Hematopoietic multipotent progenitor cell treated with erythropoietin and hydrocortisone succinate and interleukin-3 and kit ligand, for 8 days (in vitro differentiated cells): ENCODE results near the gene CYP4V2.

Experiments
- DNase-seq: peaks from one replicate; pipeline ENCODE4 v3.0.0-alpha.2; 2015

Gene CYP4V2

GRCh38 chr4:186191200-186192065 lies at the start of gene CYP4V2:
Gene CYP4V2 (plus strand): TSS chr4:186191567. CDS start chr4:186191824, 257 bp downstream.
- peak; percentile 86 for DNase-seq

DNA sequence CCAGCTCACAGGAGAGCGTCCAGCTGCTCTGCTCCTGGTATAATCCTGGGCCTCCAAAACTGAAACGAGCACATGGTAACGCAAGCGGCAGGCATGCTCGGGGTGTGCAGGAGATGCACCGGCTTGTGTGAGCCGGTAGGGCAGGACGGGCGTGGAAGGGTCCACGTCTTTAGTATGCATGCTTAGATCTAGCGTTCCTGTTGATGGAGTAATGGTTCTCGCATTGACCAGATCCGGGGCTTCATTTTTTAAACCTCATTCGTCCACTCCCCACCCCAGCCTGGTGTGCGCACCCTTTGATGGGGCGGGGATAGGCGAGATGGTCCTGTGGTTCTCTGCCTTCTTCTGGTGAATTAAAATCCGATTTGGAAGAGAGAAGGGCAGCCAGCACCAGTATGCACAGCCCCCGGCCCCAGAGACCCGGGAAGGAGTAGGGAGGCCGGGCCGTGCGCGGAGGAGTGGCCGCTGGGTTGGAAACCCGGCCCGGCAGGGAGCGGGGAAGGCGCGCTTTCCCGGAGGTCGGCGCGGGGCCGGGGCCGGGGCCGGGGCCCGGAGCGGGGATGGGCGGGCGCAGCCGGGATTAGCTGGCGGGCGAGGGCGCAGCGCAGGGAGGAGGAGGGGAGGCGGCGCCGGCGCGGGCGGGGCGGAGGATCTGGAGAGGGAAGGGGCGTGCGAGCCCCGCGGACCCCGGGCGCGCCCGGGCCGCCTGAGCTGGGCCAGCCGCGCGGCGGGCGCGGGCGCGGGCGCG lies 47.0 kb upstream of the CYP4V2 start:
- no peak for DNase-seq

- DNase-seq, result peak; percentile 16
Measured at GRCh38 chr4:186144946-186145569, 46.3 kb upstream of the CYP4V2 start.

DNA sequence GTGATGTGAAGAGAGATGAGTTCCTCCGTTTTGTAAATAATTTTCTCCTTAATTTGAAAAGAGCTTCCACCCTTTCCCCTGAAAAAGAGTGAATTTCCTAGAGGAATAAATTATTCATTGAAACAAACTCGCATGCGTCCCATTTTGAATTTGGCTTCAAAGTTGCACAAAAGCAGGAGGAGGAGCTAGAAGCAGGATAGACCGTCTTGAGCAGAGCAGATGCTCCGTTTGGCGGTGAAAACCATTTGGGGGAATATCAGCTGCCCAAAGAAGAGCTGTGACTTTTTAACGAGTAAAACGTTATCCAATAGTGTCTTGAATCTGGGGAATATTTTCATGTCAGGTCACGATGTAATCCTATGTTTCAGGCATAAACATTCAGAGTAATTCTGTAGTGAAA lies 44.9 kb upstream of the CYP4V2 start:
- no peak for DNase-seq

- no peak for DNase-seq
Measured at GRCh38 chr4:186148336-186148975, 42.9 kb upstream of the CYP4V2 start.

DNA sequence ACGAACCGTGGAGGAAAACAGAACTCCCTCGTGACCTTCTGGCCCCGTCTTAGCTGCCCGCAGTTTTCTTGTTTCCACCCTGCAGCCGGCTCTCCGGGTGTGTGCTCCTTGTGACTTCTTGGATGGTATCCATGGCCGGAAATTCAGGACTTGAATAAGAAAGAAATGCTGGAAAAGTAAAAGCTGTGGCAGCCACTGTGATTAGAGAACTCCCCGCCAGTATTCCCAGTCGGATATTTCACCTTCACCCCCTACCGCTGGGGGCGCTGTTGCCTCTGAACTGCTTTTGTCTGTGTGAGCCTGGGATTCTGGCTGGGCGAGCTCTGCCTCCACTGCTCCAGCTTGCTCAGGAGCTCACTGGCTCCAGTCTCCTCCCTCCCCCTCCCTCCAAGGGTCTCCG lies 41.5 kb upstream of the CYP4V2 start:
- no peak for DNase-seq

- no peak for DNase-seq
Measured at GRCh38 chr4:186150926-186151325, 40.4 kb upstream of the CYP4V2 start.

- DNase-seq, result no peak
Measured at GRCh38 chr4:186151499-186151898, 39.9 kb upstream of the CYP4V2 start.

DNA sequence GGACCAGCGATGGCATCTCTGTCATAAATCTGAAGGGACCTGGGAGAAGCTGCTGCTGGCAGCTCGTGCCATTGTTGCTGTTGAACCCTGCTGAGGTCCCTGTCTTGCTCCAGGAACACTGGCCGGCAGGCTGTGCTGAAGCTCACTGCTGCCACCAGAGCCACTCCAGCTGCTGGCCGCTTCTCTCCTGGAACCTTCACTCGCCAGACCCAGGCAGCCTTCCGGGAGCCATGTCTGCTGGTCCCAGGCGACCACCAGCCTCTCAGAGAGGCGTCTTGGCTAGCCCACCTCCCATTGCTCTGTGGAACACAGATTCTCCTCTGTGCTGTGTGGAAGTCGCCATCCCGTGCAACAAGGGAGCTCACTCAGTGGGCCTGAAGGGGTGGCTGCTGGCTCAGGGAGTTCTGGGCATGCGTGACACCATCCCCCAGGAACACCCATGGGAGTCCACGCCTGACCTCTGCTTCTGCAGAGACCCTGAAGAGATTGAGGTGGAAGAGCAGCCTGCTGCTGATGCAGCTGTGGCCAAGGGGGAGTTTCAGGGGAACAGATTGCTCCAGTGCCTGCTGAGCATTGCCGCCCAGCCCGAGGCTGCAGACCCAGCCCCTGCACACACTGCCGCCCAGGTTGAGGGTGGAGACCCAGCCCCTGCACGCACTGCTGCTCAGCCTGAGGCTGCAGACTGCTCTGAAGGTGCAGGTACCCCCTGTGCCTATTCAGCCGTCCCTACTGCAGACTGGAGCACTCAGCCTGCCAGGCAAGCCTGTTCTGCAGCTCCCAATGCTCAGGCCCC lies 33.1 kb upstream of the CYP4V2 start:
- DNase-seq, result no peak

DNA sequence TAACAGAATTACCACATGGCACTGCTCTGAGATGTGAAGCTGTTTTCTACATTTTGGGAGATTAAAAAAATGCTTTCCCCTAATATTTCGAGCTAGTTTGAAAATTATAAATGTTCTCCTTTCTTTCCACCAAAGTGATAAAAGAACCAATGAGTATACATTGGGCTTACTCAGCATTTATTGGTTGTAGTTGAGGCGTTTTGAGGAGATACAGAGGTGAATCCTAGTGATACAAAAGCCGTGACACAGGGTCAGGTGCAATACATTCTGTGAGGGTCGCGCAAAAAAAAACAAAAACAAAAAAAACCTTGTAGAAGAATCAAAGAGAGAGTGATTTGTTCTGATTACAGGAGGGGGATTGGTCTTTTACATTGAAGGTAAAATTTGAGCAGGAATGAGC lies 32.4 kb upstream of the CYP4V2 start:
- no peak for DNase-seq

- no peak for DNase-seq
Measured at GRCh38 chr4:186159613-186160012, 31.8 kb upstream of the CYP4V2 start.

GRCh38 chr4:186161138-186161537 lies 30.2 kb upstream of the CYP4V2 start:
- DNase-seq, result no peak

DNA sequence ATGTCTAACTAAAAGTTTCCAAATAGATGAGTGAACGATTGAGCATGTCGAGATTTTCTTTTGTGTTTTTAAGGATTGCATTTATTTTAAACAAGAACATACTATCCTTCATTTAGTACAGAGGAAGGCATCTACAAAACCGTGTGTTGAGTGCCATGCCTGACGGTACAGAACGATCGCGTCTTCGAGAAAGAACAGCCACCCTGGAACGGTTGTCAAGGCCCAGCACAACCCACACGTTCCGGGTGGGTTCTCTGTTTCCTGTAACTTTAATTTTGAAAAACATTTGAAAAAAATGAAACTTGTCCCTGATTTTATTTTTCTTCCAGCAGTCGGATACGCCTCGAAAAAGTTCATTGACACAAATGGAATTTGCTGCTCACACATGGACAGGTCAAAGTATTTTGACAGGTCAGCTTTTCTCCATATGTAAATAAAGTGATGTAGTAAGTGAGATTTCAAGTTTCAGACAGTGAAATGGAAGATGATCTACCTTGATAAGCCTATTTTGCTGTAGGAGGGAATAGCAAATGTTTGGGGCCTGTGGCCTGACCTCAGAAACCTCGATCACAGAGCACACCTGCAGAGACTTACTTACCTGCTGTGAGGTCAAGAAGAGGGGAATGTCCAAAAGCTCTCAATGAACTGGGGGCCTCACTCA lies 24.4 kb upstream of the CYP4V2 start:
- no peak for DNase-seq

DNA sequence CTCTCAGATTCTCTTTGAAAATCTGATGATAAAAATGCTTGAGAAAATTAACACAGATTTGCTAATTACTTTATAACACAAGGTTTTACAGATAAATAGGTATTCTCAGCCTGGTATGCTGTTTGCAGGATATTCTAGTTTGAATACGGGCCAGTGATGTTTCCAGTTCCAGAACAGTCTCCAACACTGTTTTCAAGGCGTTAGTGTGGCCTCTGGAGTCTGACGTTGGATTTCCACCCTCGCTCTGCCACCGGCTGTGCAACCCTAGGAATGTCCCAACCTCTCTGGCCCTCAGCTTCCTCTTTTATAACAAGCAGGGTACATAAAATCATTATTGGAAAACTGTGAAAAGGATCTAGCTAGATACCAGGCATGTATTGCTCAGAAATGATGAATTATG lies 23.8 kb upstream of the CYP4V2 start:
- no peak for DNase-seq

- no peak for DNase-seq
Measured at GRCh38 chr4:186168750-186169149, 22.6 kb upstream of the CYP4V2 start.

- no peak for DNase-seq
Measured at GRCh38 chr4:186169333-186169944, 21.9 kb upstream of the CYP4V2 start.

- DNase-seq, result no peak
Measured at GRCh38 chr4:186169945-186170802, 21.2 kb upstream of the CYP4V2 start.

GRCh38 chr4:186170966-186171365 lies 20.4 kb upstream of the CYP4V2 start:
- DNase-seq, result no peak

DNA sequence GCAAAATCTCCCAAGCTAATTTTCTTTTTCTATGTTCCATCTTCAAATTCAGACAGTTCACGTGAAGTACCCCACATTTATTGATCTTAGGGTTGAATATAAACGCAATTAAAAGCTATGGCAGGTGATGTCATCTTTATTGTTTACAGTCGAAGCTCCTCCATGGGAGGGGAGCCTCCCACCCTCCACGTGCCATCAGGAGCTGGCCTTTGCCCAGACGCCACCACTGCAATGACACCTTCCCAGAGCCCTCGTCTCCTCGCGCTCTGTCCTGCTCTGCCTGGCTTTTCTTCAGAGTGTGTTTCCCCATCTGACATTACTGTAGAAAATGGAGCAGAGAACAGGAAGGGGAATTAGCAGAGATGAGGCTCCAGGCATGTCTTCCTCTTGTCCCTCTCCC lies 18.8 kb upstream of the CYP4V2 start:
- no peak for DNase-seq

- no peak for DNase-seq
Measured at GRCh38 chr4:186188107-186188506, 3.3 kb upstream of the CYP4V2 start.
